ENCODE measurements around the gene CNPY2.

DNA sequence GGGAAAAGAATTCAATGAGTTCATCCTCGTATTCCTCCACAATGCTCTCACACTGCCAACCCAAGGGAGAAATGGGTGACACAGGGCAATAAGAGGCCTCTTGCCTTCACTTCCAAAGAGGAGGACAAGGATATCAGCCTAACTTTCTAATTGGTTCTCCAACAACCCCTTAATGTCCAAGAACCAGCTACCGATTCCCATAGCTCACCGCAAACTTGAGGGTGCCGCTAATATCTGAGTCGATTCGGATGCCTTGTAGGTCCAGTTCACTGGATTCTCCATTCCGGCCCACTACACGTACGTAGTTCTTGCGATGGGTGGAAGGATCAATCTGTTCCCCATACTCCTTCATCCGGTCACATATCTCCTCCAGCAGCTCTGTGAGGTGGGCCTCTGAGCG, 4.8 kb downstream of the CNPY2 start:
- no peak for TF ChIP-seq CTCF (IDR thresholded peaks at IDR 0.05)
- TF ChIP-seq POLR2A (IDR thresholded peaks at IDR 0.05) = no peak
